Activated T-helper 1 cell treated with anti-CD3 and anti-CD28 coated beads, Interleukin-12 subunit alpha, Interleukin-12 subunit beta, Interleukin-2, Interleukin-4 antibody, amounts not matched to agents 30 ng/mL and 10 ng/mL and 1 ng/mL, durations not matched to agents 14 hours and 24 hours and 36 hours (primary cell): ENCODE results near the gene NFATC2. TPM values are rescaled to one million over a fixed set of nuclear protein-coding genes. Genes with fewer than 3 reads are reported as not detected.
"Not testable (repeated sequence)": the region's sequence is repeated elsewhere in the genome, so short reads cannot be mapped to it uniquely, and the experiment has no call there.

Source experiments
- DNase-seq: peaks from one replicate; pipeline ENCODE4 v3.0.0; 2021; ENCODE audit warnings: low spot score
- H3K27ac Mint-ChIP-seq: one replicate; pipeline ENCODE4 v1.8.0; 2021; ENCODE audit warnings: mild to moderate bottlenecking, mixed read lengths
- H3K27me3 Mint-ChIP-seq: one replicate; pipeline ENCODE4 v1.8.0; 2022; ENCODE audit warnings: mild to moderate bottlenecking, moderate library complexity, mixed read lengths; ENCODE audit not compliant: insufficient read depth
- H3K36me3 Mint-ChIP-seq: one replicate; pipeline ENCODE4 v1.8.0; 2021; ENCODE audit warnings: low read depth, mixed read lengths
- H3K4me1 Mint-ChIP-seq: one replicate; pipeline ENCODE4 v1.8.0; 2021; ENCODE audit warnings: low read depth, mixed read lengths
- H3K4me3 Mint-ChIP-seq: one replicate; pipeline ENCODE4 v1.8.0; 2021; ENCODE audit warnings: mild to moderate bottlenecking, moderate library complexity, mixed read lengths
- H3K9me3 Mint-ChIP-seq: one replicate; pipeline ENCODE4 v1.8.0; 2021; ENCODE audit warnings: mixed read lengths
- intact Hi-C: fragments of 100-400 bp; cut with micrococcal nuclease; formaldehyde crosslinking; loops from one replicate; pipeline ENCODE4 v1.15.1; 2024
- total RNA-seq: library from RNA; stranded (reverse); gene quantifications from 2 replicates; pipeline ENCODE4 v1.2.3, GENCODE V29; 2022

Gene NFATC2
- total RNA-seq, 1 donor from 2014 or later, result 84.0 TPM

- DNase-seq, result peak; percentile 48
- intact Hi-C loops, result loop anchor here (1.0 to 5.0 kb wide), 3 partner anchors 180 to 566 kb away; no protein-coding TSS in a partner anchor
- H3K4me1 Mint-ChIP-seq, result peaks cover 94% of the 10 kb centered on the region
- H3K27ac Mint-ChIP-seq, result peak overlapping the region; percentile 84
- peaks cover 65% of the 10 kb centered on the region for H3K36me3 Mint-ChIP-seq
- H3K9me3 Mint-ChIP-seq, result peaks cover 15% of the 10 kb centered on the region
- no peaks in the 10 kb centered on the region for H3K27me3 Mint-ChIP-seq
- peak overlapping the region; percentile 61 for H3K4me3 Mint-ChIP-seq
Measured at GRCh38 chr20:51481341-51481914, 61.1 kb downstream of the NFATC2 start.

DNA sequence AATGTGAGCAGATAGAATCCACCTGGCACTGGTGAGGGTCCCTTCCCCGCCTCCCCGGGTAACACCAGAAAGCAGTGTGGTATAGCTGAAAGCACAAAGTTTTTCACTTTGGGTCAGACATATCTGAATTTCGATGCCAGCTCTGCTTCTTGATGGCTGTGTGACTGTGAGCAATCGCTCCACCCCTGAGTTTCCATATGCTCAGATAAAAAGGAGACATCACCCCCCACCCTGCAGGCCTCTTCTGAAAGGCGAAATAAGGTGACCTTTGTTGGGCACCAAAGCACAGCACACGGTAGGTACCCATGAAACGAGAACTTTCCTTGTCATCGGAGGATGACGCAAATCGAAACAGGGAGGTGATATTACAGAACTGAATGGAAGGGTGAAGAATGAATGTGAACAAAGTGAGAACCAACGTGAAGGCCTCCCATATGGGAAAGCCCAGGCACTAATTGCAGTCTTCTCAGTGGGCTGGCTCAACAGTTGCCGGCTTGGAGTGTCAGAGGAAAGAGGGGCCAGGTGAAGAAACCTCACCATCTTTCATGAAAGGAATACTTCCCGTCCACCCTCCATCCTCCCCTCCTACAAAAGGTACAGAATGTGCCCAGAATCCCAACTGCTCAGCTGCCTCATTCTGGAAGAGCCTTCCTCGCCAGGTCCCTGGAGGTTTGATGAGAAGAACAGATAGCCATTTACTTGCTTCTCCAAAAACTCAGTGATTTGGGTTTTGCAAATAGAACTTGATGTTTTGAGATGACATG lies 61.8 kb downstream of the NFATC2 start:
- peaks cover 15% of the 10 kb centered on the region for H3K9me3 Mint-ChIP-seq
- peak; percentile 52 for DNase-seq
- no peaks in the 10 kb centered on the region for H3K27me3 Mint-ChIP-seq
- intact Hi-C loops, result loop anchor here (1.0 to 5.0 kb wide), 15 partner anchors 9 to 567 kb away; no protein-coding TSS in a partner anchor
- H3K36me3 Mint-ChIP-seq, result peaks cover 66% of the 10 kb centered on the region
- peak overlapping the region; percentile 84 for H3K27ac Mint-ChIP-seq
- peak overlapping the region; percentile 61 for H3K4me3 Mint-ChIP-seq
- peaks cover 94% of the 10 kb centered on the region for H3K4me1 Mint-ChIP-seq

DNA sequence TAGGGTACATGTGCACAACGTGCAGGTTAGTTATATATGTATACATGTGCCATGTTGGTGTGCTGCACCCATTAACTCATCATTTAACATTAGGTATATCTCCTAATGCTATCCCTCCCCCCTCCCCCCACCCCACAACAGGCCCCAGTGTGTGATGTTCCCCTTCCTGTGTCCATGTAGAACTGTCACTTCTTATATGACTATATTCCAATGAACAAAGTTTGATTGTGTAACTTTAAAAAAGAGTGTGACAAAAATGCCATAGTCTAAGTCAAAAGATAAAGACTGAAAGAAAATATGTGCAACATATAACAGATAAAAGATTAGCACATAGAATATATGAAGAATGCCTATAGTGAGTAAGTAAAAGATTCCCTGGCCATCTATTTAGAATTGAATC lies 66.4 kb downstream of the NFATC2 start:
- H3K27me3 Mint-ChIP-seq, H3K4me3 Mint-ChIP-seq, intact Hi-C loops, DNase-seq: not testable (repeated sequence)
- H3K4me1 Mint-ChIP-seq, result peaks cover 87% of the 10 kb centered on the region
- H3K9me3 Mint-ChIP-seq, result peaks cover 15% of the 10 kb centered on the region
- peaks cover 62% of the 10 kb centered on the region for H3K36me3 Mint-ChIP-seq
- peak overlapping the region; percentile 30 for H3K27ac Mint-ChIP-seq

DNA sequence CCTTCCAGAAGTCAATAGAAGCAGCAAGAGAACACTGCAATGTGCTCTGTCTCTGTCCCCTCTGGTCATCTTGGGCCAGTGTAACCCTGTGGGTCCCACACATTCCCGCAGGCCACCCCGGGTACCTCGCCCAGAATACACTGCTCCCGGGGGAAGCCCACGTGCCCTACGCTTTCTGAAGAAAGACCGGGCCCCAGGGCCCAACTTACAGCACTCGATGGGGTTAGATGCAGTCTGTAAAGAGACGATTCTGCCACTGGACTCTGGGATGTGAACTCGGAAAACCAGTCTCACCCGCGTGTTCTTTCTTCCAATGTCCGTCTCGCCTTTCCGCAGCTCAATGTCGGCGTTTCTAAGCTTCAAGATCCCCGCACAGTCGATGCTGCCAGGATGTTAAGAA lies 68.7 kb downstream of the NFATC2 start:
- intact Hi-C loops, result no loop called here
- Mint-ChIP-seq H3K4me1 (peaks cover 85% of the 10 kb centered on the region), H3K4me3 (no peak overlapping the region), H3K9me3 (peaks cover 13% of the 10 kb centered on the region), H3K27me3 (no peaks in the 10 kb centered on the region), H3K27ac (no peak overlapping the region), H3K36me3 (peaks cover 74% of the 10 kb centered on the region)
- no peak for DNase-seq

DNA sequence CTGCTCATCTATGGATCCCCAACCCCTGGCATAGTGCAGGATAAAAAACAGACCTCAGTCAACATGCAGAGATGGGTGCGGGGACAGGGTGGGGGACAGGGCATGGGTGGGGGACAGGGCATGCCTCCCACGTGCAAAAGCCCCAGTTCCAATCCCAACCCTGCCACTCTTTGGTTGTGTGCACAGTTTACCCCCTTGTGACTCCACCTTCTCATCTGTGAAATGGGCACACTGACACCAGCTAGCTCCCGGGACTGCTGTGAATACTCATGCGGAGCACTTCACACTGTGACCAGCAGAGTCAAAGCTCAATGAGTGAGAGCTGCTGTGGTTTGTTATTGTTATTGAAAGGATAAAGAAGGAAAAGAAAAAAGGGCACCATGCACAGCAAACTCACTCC lies 69.3 kb downstream of the NFATC2 start:
- H3K4me3 Mint-ChIP-seq, result no peak overlapping the region
- no peak for DNase-seq
- no peaks in the 10 kb centered on the region for H3K27me3 Mint-ChIP-seq
- no peak overlapping the region for H3K27ac Mint-ChIP-seq
- H3K9me3 Mint-ChIP-seq, result peaks cover 8% of the 10 kb centered on the region
- peaks cover 80% of the 10 kb centered on the region for H3K4me1 Mint-ChIP-seq
- H3K36me3 Mint-ChIP-seq, result peaks cover 69% of the 10 kb centered on the region
- intact Hi-C loops, result no loop called here

DNA sequence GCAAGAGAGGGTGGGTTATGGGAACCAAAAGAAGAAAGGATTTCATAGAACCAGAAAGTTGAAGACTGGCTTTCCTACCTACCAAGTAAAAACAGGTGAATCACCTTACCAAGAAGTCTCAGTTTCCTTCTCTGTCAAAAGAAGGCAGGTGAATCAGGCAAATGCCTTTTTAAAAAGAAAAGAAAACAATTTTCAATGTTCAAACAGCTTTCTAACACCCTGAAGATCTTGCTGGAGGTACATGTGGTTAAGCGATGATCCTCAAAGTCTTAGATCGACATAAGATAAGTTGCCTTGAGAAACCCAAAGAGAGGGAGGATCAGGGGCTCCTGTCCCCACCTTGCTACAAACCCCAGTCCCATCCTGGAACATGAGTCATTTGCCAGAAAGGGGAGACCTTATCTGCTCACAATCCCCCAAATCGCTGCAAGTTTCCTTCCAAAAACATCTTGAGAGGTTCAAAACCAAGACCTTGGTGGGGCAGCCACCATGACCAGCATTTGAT lies 71.6 kb downstream of the NFATC2 start:
- Mint-ChIP-seq H3K27ac (peak overlapping the region; percentile 83), H3K4me3 (peak overlapping the region; percentile 31), H3K4me1 (peaks cover 64% of the 10 kb centered on the region), H3K27me3 (no peaks in the 10 kb centered on the region), H3K9me3 (no peaks in the 10 kb centered on the region), H3K36me3 (peaks cover 66% of the 10 kb centered on the region)
- peak; percentile 11 for DNase-seq
- intact Hi-C loops, result loop anchor here (1.0 to 2.0 kb wide), 3 partner anchors 9 to 66 kb away; no protein-coding TSS in a partner anchor

DNA sequence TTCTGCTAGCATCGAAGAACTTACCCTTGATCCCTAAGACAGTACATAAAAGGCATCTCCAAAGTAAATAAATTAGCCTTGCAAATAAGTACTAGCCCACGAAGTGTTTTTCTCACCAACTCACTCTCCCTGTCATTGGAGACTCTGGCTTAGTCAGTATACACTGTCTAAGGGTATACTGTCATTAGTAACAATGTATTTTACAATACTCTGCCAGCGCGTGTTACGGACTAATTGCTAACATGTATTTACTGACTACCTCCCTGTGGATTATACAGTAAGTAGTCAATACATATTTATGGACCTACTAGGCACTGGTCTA lies 72.1 kb downstream of the NFATC2 start:
- H3K27ac Mint-ChIP-seq, result peak overlapping the region; percentile 83
- no peak for DNase-seq
- H3K4me3 Mint-ChIP-seq, result peak overlapping the region; percentile 31
- intact Hi-C loops, result loop anchor here (2.0 kb wide), 2 partner anchors 60 to 66 kb away; no protein-coding TSS in a partner anchor
- H3K4me1 Mint-ChIP-seq, result peaks cover 61% of the 10 kb centered on the region
- no peaks in the 10 kb centered on the region for H3K9me3 Mint-ChIP-seq
- peaks cover 65% of the 10 kb centered on the region for H3K36me3 Mint-ChIP-seq
- no peaks in the 10 kb centered on the region for H3K27me3 Mint-ChIP-seq

GRCh38 chr20:51469578-51470498 lies 72.7 kb downstream of the NFATC2 start:
- Mint-ChIP-seq H3K36me3 (peaks cover 67% of the 10 kb centered on the region), H3K4me3 (no peak overlapping the region), H3K27me3 (no peaks in the 10 kb centered on the region), H3K9me3 (no peaks in the 10 kb centered on the region), H3K4me1 (peaks cover 63% of the 10 kb centered on the region), H3K27ac (peak overlapping the region; percentile 83)
- DNase-seq, result no peak
- intact Hi-C loops, result loop anchor here (2.0 kb wide), 2 partner anchors 61 to 65 kb away; no protein-coding TSS in a partner anchor

- Mint-ChIP-seq H3K27me3 (no peaks in the 10 kb centered on the region), H3K36me3 (peaks cover 66% of the 10 kb centered on the region)
Measured at GRCh38 chr20:51469046-51469445, 73.5 kb downstream of the NFATC2 start.

DNA sequence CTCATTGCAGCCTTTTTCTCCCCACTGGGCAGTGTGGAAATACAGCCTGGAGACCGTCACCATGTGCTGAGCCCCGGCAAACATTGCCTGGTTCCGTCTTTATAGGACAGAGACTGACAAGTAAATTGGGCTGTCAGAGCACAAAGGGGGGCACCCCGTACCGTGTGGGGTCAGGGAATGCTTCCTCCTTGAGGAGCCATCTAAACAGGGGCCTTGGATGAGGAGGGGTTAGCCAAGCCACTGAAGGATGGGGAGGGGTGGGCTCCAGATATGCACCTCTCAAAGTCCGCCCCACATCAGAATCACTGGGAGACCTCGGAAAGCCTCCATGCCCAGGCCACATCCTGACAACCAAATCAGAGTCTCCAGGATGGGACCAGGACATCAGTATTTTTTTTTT lies 73.9 kb downstream of the NFATC2 start:
- Mint-ChIP-seq H3K4me1 (peaks cover 65% of the 10 kb centered on the region), H3K4me3 (no peak overlapping the region), H3K9me3 (no peaks in the 10 kb centered on the region), H3K36me3 (peaks cover 64% of the 10 kb centered on the region), H3K27ac (no peak overlapping the region), H3K27me3 (no peaks in the 10 kb centered on the region)
- intact Hi-C loops, result no loop called here
- no peak for DNase-seq

More at GRCh38 chr20:51469046-51469445, 73.5 kb downstream of the NFATC2 start:
- no peak for DNase-seq
- H3K9me3 Mint-ChIP-seq, result no peaks in the 10 kb centered on the region
- H3K27ac Mint-ChIP-seq, result peak overlapping the region; percentile 83
- intact Hi-C loops, result no loop called here
- no peak overlapping the region for H3K4me3 Mint-ChIP-seq
- H3K4me1 Mint-ChIP-seq, result peaks cover 65% of the 10 kb centered on the region

- H3K9me3 Mint-ChIP-seq, result no peaks in the 10 kb centered on the region
- no peak for DNase-seq
- H3K4me1 Mint-ChIP-seq, result peaks cover 64% of the 10 kb centered on the region
- no peaks in the 10 kb centered on the region for H3K27me3 Mint-ChIP-seq
- H3K36me3 Mint-ChIP-seq, result peaks cover 62% of the 10 kb centered on the region
- peak overlapping the region; percentile 2 for H3K27ac Mint-ChIP-seq
- intact Hi-C loops, result no loop called here
- H3K4me3 Mint-ChIP-seq, result no peak overlapping the region
Measured at GRCh38 chr20:51467956-51468626, 74.4 kb downstream of the NFATC2 start.

- Mint-ChIP-seq H3K27me3 (no peaks in the 10 kb centered on the region), H3K36me3 (peaks cover 48% of the 10 kb centered on the region), H3K9me3 (no peaks in the 10 kb centered on the region), H3K4me3 (no peak overlapping the region), H3K4me1 (peaks cover 31% of the 10 kb centered on the region), H3K27ac (peak overlapping the region; percentile 86)
- DNase-seq, result no peak
- intact Hi-C loops, result no loop called here
Measured at GRCh38 chr20:51463998-51464397, 78.5 kb downstream of the NFATC2 start.
